ENCODE data around the gene GABRA5.

The GABRA5 gene

GRCh38 chr15:26890988-26891387 lies 24.1 kb downstream of the GABRA5 start:
- no peak for TF ChIP-seq CTCF (conservative IDR thresholded peaks at IDR 0.05; ENCODE audit: low read length)
- no peak for TF ChIP-seq EZH2phosphoT487 (IDR thresholded peaks at IDR 0.05; ENCODE audit: borderline replicate concordance)
- H3F3A ChIP-seq (ENCODE audit: low read depth) = no peaks in the 10 kb centered on the region
- no peaks in the 10 kb centered on the region for H3K36me3 ChIP-seq (ENCODE audit: insufficient read depth, low read length)
- H3K4me2 ChIP-seq (ENCODE audit: low read depth, low read length, poor library complexity, severe bottlenecking) = no peak overlapping the region
- H3K9me3 ChIP-seq (ENCODE audit: insufficient read depth, low read depth, low read length) = no peaks in the 10 kb centered on the region
- H2AFZ ChIP-seq (ENCODE audit: low read length) = no peak overlapping the region
- H3K79me2 ChIP-seq (ENCODE audit: insufficient read depth, low read length) = no peaks in the 10 kb centered on the region
- H3K4me1 ChIP-seq (ENCODE audit: insufficient read depth, low read length, poor library complexity, severe bottlenecking) = no peaks in the 10 kb centered on the region
- H3K9ac ChIP-seq (ENCODE audit: low read depth, low read length, poor library complexity, severe bottlenecking) = no peak overlapping the region
- H3K9me2 ChIP-seq (replicated peaks; ENCODE audit: low read depth, low read length) = no peaks in the 10 kb centered on the region
- H3K27me3 ChIP-seq (ENCODE audit: insufficient read depth, low read length, poor library complexity, severe bottlenecking) = no peaks in the 10 kb centered on the region
- no peaks in the 10 kb centered on the region for H4K20me1 ChIP-seq (ENCODE audit: insufficient read depth, low read length, poor library complexity, severe bottlenecking)
- no peak overlapping the region for H3K4me3 ChIP-seq (ENCODE audit: low read length, poor library complexity, severe bottlenecking)

- no peaks in the 10 kb centered on the region for H3F3A ChIP-seq (ENCODE audit: low read depth)
- H3K9me3 ChIP-seq (ENCODE audit: insufficient read depth, low read depth, low read length) = no peaks in the 10 kb centered on the region
- no peak overlapping the region for H3K4me2 ChIP-seq (ENCODE audit: low read depth, low read length, poor library complexity, severe bottlenecking)
- H3K27me3 ChIP-seq (ENCODE audit: insufficient read depth, low read length, poor library complexity, severe bottlenecking) = no peaks in the 10 kb centered on the region
- H3K9ac ChIP-seq (ENCODE audit: low read depth, low read length, poor library complexity, severe bottlenecking) = no peak overlapping the region
- H3K9me2 ChIP-seq (replicated peaks; ENCODE audit: low read depth, low read length) = no peaks in the 10 kb centered on the region
- H2AFZ ChIP-seq (ENCODE audit: low read length) = no peak overlapping the region
- TF ChIP-seq EZH2phosphoT487 (IDR thresholded peaks at IDR 0.05; ENCODE audit: borderline replicate concordance) = no peak
- TF ChIP-seq CTCF (conservative IDR thresholded peaks at IDR 0.05; ENCODE audit: low read length) = peak; percentile 69
- no peak overlapping the region for H3K4me3 ChIP-seq (ENCODE audit: low read length, poor library complexity, severe bottlenecking)
- no peaks in the 10 kb centered on the region for H4K20me1 ChIP-seq (ENCODE audit: insufficient read depth, low read length, poor library complexity, severe bottlenecking)
- H3K36me3 ChIP-seq (ENCODE audit: insufficient read depth, low read length) = no peaks in the 10 kb centered on the region
- no peaks in the 10 kb centered on the region for H3K79me2 ChIP-seq (ENCODE audit: insufficient read depth, low read length)
- H3K4me1 ChIP-seq (ENCODE audit: insufficient read depth, low read length, poor library complexity, severe bottlenecking) = no peaks in the 10 kb centered on the region
Observed at GRCh38 chr15:26891448-26892181, 24.8 kb downstream of the GABRA5 start.

GRCh38 chr15:26892182-26892518 lies 25.3 kb downstream of the GABRA5 start:
- no peaks in the 10 kb centered on the region for H3K9me2 ChIP-seq (replicated peaks; ENCODE audit: low read depth, low read length)
- no peaks in the 10 kb centered on the region for H3F3A ChIP-seq (ENCODE audit: low read depth)
- no peaks in the 10 kb centered on the region for H3K4me1 ChIP-seq (ENCODE audit: insufficient read depth, low read length, poor library complexity, severe bottlenecking)
- no peaks in the 10 kb centered on the region for H3K9me3 ChIP-seq (ENCODE audit: insufficient read depth, low read depth, low read length)
- no peak overlapping the region for H2AFZ ChIP-seq (ENCODE audit: low read length)
- TF ChIP-seq EZH2phosphoT487 (IDR thresholded peaks at IDR 0.05; ENCODE audit: borderline replicate concordance) = no peak
- no peak for TF ChIP-seq CTCF (conservative IDR thresholded peaks at IDR 0.05; ENCODE audit: low read length)
- no peak overlapping the region for H3K4me2 ChIP-seq (ENCODE audit: low read depth, low read length, poor library complexity, severe bottlenecking)
- H3K4me3 ChIP-seq (ENCODE audit: low read length, poor library complexity, severe bottlenecking) = no peak overlapping the region
- no peaks in the 10 kb centered on the region for H3K27me3 ChIP-seq (ENCODE audit: insufficient read depth, low read length, poor library complexity, severe bottlenecking)
- H3K79me2 ChIP-seq (ENCODE audit: insufficient read depth, low read length) = no peaks in the 10 kb centered on the region
- H4K20me1 ChIP-seq (ENCODE audit: insufficient read depth, low read length, poor library complexity, severe bottlenecking) = no peaks in the 10 kb centered on the region
- no peaks in the 10 kb centered on the region for H3K36me3 ChIP-seq (ENCODE audit: insufficient read depth, low read length)
- no peak overlapping the region for H3K9ac ChIP-seq (ENCODE audit: low read depth, low read length, poor library complexity, severe bottlenecking)

Data from Loucy (cell line).